Neural cell (in vitro differentiated cells): ENCODE results near the gene HEG1.

ENCODE experiments used
- EP300 ChIP-seq: fragments of 450-650 bp; conservative IDR thresholded peaks from 2 replicates; pipeline ENCODE4 v1.6.1; 2014; ENCODE audit warnings: antibody characterized with exemption, mild to moderate bottlenecking, moderate library complexity; ENCODE audit not compliant: poor library complexity, severe bottlenecking
- EZH2 ChIP-seq: fragments of 200-600, 300-800 bp; shearing (Covaris generic), sonication (generic); IDR thresholded peaks from 2 replicates; pipeline ENCODE4 v1.6.1; 2014; ENCODE audit warnings: antibody characterized with exemption, low read length, borderline replicate concordance, mild to moderate bottlenecking; ENCODE audit not compliant: insufficient read depth, poor library complexity, severe bottlenecking
- POLR2AphosphoS5 ChIP-seq: IDR thresholded peaks from 2 replicates; pipeline ENCODE4 v1.6.1; 2012
- REST ChIP-seq: IDR thresholded peaks from 2 replicates; pipeline ENCODE4 v1.6.1; 2012; ENCODE audit warnings: borderline replicate concordance
- TF ChIP-seq, protein P1 (sequence below): fragments of 450-650 bp; IDR thresholded peaks from 2 replicates; pipeline ENCODE4 v1.5.1; 2014; ENCODE audit warnings: antibody characterized with exemption, mild to moderate bottlenecking, moderate library complexity; ENCODE audit not compliant: poor library complexity, severe bottlenecking

DNA sequence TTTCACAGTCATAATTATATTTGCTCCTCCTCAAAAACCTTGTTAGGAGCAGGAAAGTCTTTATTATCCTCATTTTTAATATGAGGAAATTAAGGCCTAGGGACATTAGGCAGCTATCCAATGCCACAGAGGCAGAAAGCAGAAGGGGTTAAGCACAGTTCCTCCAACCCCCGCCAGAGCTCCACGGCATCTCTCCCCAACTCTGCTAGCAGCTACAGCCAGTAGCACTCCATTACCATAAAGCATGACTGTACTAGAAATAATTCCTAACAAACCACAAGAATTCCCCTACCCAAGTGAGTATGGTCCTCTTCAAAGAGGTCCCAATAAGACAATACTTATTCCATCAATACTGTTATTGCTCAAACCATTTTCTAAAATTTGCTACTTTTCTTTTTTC, 9.8 kb downstream of the HEG1 start:
- TF ChIP-seq, protein P1, sequence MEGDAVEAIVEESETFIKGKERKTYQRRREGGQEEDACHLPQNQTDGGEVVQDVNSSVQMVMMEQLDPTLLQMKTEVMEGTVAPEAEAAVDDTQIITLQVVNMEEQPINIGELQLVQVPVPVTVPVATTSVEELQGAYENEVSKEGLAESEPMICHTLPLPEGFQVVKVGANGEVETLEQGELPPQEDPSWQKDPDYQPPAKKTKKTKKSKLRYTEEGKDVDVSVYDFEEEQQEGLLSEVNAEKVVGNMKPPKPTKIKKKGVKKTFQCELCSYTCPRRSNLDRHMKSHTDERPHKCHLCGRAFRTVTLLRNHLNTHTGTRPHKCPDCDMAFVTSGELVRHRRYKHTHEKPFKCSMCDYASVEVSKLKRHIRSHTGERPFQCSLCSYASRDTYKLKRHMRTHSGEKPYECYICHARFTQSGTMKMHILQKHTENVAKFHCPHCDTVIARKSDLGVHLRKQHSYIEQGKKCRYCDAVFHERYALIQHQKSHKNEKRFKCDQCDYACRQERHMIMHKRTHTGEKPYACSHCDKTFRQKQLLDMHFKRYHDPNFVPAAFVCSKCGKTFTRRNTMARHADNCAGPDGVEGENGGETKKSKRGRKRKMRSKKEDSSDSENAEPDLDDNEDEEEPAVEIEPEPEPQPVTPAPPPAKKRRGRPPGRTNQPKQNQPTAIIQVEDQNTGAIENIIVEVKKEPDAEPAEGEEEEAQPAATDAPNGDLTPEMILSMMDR = no peak
- TF ChIP-seq POLR2AphosphoS5 = no peak
- no peak for TF ChIP-seq EZH2
- no peak for TF ChIP-seq REST
- TF ChIP-seq EP300 = no peak
